T-helper 1 cell (primary cell): ENCODE data around the gene CCDC24.

Source experiments
- DNase-seq, 5 donors: peaks; one replicate each; pipeline ENCODE4 v3.0.0-alpha.2; 2012 to 2020

Gene CCDC24

GRCh38 chr1:44027320-44027719 lies 35.9 kb downstream of the CCDC24 start:
- no peak for DNase-seq

- peak in 2 of 5 donors; percentile 9 to 11 for DNase-seq
These were observed 38.0 kb downstream of the CCDC24 start for GRCh38 chr1:44029260-44029910.

GRCh38 chr1:44029911-44030604 lies 38.7 kb downstream of the CCDC24 start:
- DNase-seq = peak; percentile 70 to 94 (median 79)

- DNase-seq = peak; percentile 30 to 63 (median 45)
These were observed 39.3 kb downstream of the CCDC24 start for GRCh38 chr1:44030605-44031251.

GRCh38 chr1:44031252-44032169 lies 40.1 kb downstream of the CCDC24 start, which contains the start of gene SLC6A9:
TSS of gene SLC6A9 (minus strand) at chr1:44031462. CDS start at chr1:44024277, 7,185 bp downstream.
- peak in 1 of 5 donors; percentile 71 for DNase-seq

GRCh38 chr1:44032170-44032790 lies 40.9 kb downstream of the CCDC24 start:
- DNase-seq = no peak

GRCh38 chr1:44033041-44033575 lies 41.7 kb downstream of the CCDC24 start:
- no peak for DNase-seq

GRCh38 chr1:44033756-44034155 lies 42.4 kb downstream of the CCDC24 start:
- no peak for DNase-seq

- DNase-seq = no peak
These were observed 43.0 kb downstream of the CCDC24 start for GRCh38 chr1:44034423-44034822.

- no peak for DNase-seq
These were observed 43.7 kb downstream of the CCDC24 start for GRCh38 chr1:44034976-44035716.

GRCh38 chr1:44035726-44036408 lies 44.5 kb downstream of the CCDC24 start:
- no peak for DNase-seq

- peak in 4 of 5 donors; percentile 48 to 58 (median 54) for DNase-seq
These were observed 45.2 kb downstream of the CCDC24 start for GRCh38 chr1:44036409-44037139.

- no peak for DNase-seq
These were observed 45.8 kb downstream of the CCDC24 start for GRCh38 chr1:44037154-44037553.

GRCh38 chr1:44038876-44039657 lies 47.7 kb downstream of the CCDC24 start:
- DNase-seq = no peak

GRCh38 chr1:44040418-44040817 lies 49.0 kb downstream of the CCDC24 start:
- no peak for DNase-seq

- DNase-seq = no peak
These were observed 49.4 kb downstream of the CCDC24 start for GRCh38 chr1:44040846-44041245.

- DNase-seq = no peak
These were observed 52.0 kb downstream of the CCDC24 start for GRCh38 chr1:44043176-44044070.
